ENCODE measurements around the gene CEP70.
"Not testable (repeated sequence)": the region's sequence is repeated elsewhere in the genome, so short reads cannot be mapped to it uniquely, and the experiment has no call there.

CEP70 gene

DNA sequence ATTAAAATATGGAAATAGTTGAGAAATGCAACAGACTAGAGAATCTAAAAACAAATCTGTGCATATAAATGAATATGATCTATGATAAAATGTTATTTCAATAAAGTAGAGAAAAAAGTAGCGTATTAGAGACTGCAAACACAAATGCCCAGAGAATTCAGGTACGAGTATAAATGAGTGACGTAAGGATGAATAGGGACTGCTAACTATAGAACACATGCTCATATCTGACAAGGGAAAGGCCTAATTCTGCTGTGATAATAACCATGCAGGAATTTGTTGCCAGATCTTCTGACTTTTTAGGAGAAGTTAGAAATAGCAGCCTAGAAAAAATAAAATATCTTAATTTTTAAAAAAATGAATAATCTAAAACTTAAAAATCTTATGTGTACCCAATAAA is 86.5 kb downstream of the CEP70 start:
- no peak for DNase-seq

DNA sequence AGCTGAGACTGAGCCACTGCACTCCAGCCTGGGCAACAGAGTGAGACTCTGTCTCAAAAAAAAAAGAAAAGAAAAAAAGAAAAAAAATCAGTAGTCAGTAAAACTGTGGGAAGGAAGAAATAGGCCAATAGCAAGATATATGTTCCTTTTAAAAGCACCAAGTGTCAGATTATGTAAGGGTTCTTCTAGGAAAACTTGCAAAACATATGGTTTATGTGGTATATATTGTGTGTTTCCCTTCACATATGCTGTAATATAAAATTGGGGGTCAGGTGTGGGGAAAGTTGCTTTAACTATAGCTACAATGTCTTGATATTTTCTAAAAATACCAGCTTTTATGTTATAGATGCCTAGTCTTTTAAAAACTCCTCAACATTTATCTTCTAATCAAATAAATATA is 95.1 kb downstream of the CEP70 start:
- no peak for DNase-seq

- no peak for DNase-seq
Measured at GRCh38 chr3:138497851-138498250, 96.2 kb downstream of the CEP70 start.

GRCh38 chr3:138497021-138497420 is 97.0 kb downstream of the CEP70 start:
- DNase-seq: no peak

- DNase-seq: no peak
Measured at GRCh38 chr3:138496436-138496835, 97.6 kb downstream of the CEP70 start.

- not testable (repeated sequence) for DNase-seq
Measured at GRCh38 chr3:138495638-138496037, 98.4 kb downstream of the CEP70 start.

- no peak for DNase-seq
Measured at GRCh38 chr3:138494607-138494929, 99.5 kb downstream of the CEP70 start.

- no peak for DNase-seq
Measured at GRCh38 chr3:138493804-138494606, 100.1 kb downstream of the CEP70 start.

DNA sequence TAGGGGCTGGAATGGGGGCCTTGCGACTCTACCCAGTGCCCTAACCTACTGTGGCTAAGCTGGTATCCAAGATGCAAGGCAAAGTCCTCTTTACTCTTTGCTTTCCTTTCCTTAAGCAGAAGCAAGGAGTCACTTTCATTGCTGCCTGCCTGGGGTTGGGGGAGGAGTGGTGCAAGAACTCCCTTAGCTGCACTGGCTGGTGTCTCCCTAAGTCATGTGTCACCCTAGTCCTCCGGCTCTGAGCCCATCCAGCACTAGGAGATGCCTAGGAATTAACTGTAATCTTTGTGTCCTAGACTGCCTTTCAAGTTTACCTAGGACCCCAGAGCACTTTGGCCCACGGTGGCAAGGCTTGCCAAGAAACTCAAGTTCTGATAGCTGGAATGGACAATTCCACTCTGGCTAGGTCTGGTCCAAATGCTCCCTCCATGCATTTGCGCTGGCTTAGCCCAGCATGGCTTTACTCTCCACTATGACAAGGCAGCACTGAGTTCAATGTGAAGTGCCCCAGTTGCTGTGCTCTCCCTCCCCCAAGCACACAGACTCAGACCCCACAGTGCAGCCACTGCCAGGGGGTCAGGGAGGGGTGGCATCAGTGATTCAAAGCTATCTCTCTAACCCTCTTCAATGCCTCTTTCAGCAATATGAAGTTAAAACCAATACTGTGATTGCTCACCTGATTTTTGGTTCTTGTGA is 100.9 kb downstream of the CEP70 start:
- DNase-seq: no peak

GRCh38 chr3:138491971-138492370 is 102.1 kb downstream of the CEP70 start:
- DNase-seq: no peak

- DNase-seq: not testable (repeated sequence)
Measured at GRCh38 chr3:138486580-138486979, 107.5 kb downstream of the CEP70 start.

GRCh38 chr3:138484672-138485071 is 109.4 kb downstream of the CEP70 start:
- DNase-seq: not testable (repeated sequence)

- peak; percentile 19 for DNase-seq
Measured at GRCh38 chr3:138479438-138479863, 114.6 kb downstream of the CEP70 start.

DNA sequence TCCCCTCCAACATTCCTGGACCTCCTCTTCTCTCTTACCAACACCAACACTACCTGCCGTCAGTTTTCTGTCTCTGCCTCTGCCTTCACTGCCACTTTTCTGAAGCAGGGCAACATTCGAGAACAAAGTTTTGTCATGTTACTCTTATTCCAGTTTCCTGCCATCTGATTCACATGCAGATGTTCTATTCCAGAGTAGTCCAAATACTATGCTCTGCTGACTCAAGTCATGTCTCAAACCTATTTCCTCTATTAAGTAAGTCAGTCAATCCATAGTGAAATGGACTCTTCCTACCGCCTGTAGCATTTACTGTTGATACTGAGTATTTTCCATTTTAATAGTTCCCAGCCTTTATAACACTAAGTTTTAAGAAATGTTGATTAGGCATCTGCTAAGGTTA is 116.3 kb downstream of the CEP70 start:
- DNase-seq: no peak

DNA sequence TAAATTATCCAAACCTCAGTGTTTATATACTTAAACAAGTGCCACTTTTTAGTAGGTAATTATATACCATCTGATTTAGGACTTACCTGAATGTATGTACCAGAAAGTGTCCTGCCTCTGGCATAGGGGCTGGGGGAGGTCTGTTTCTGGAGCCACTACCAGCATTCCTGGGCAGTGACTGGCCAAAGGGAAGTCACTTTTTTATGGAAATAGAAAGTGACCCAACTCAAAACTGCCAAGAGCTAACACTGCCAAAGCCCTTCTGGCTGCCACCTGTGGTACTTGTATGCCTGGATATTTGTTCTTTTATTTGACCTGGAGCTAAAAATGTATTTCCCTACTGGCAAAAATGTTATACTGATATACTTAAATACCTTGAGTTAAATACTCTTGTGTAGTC is 116.9 kb downstream of the CEP70 start:
- no peak for DNase-seq

GRCh38 chr3:138476526-138476925 is 117.5 kb downstream of the CEP70 start:
- no peak for DNase-seq

- DNase-seq: no peak
Measured at GRCh38 chr3:138474163-138474562, 119.9 kb downstream of the CEP70 start.

- no peak for DNase-seq
Measured at GRCh38 chr3:138473391-138473790, 120.7 kb downstream of the CEP70 start.

GRCh38 chr3:138472141-138472825 is 121.8 kb downstream of the CEP70 start:
- DNase-seq: no peak

DNA sequence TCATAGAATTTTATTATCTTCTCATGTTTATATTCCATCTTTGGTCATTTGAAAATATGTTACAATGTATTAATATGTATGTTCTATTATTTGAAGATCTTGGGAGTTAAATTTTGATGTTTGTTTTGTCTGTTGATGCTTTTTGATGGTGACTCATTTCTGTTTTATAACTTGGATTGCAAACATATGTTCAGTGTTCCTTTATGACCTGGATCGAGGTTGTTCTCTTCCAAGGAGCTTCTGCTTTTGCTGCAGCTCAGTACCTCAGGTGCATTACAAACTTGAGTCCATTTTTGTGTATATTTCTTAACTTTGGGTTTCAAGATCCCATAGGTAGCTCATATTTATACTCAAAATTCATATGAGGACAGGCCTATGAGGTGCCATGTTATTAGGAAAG is 122.6 kb downstream of the CEP70 start:
- DNase-seq: no peak

GRCh38 chr3:138470687-138471086 is 123.4 kb downstream of the CEP70 start:
- DNase-seq: no peak

DNA sequence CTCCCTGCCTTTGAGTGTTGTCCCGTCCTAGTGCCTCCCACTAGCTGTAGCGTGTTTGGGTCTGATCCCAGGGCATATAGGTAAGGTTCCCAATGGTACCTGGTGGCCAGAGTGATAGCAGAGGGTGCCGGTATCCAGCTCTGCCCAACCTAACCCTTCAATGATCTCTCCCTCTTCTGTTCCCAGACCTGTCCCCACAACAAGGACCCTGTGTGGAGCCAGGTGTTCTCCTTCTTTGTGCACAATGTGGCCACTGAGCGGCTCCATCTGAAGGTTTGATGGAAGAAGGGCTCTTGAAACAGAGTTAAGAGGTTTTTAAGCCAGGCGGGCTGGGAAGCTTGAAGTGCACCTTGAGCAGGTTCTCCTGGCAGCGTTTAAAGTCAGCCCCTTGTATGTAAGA is 124.2 kb downstream of the CEP70 start:
- DNase-seq: no peak

GRCh38 chr3:138468886-138469285 is 125.2 kb downstream of the CEP70 start:
- no peak for DNase-seq

GRCh38 chr3:138468451-138468850 is 125.6 kb downstream of the CEP70 start:
- DNase-seq: no peak

All from NCI-H1092 (cell line).